HEK293 (cell line): ENCODE results near the gene PKNOX2.

Source experiments
- CTCF ChIA-PET: fragments of 350-600 bp; formaldehyde crosslinking; extraction: SDS; loops from one replicate; lab custom pipeline; 2021; ENCODE audit warnings: antibody characterized with exemption; lab: Yijun Ruan, JAX
- POLR2A ChIA-PET: fragments of 300-600 bp; formaldehyde crosslinking; extraction: SDS; loops from one replicate; lab custom pipeline; 2020; ENCODE audit warnings: antibody characterized with exemption, inconsistent platforms; lab: Yijun Ruan, JAX
- H3K27ac ChIP-seq: fragments of 200-500 bp; sonication (Bioruptor generic); 2 replicates; pipeline ENCODE4 v1.5.1; 2014; ENCODE audit warnings: low read depth, low read length, control low read depth, inconsistent platforms; ENCODE audit errors: extremely low read depth
- H3K36me3 ChIP-seq, 2 experiments: fragments of 200-500 bp in 1 of 2; sonication (Bioruptor generic) in 1 of 2; 1 replicate in 1 of 2; 2 replicates in 1 of 2; pipeline ENCODE4 v1.5.1; 2014 to 2017; ENCODE audit warnings: inconsistent platforms in 2 of 2, low read length in 2 of 2; ENCODE audit not compliant: control insufficient read depth in 2 of 2, insufficient read depth in 1 of 2
- H3K4me1 ChIP-seq: fragments of 200-500 bp; sonication (Bioruptor generic); 2 replicates; pipeline ENCODE4 v1.5.1; 2014; ENCODE audit warnings: mild to moderate bottlenecking, low read length, inconsistent platforms; ENCODE audit not compliant: control insufficient read depth, insufficient read depth
- H3K4me3 ChIP-seq: 2 replicates; pipeline ENCODE4 v1.5.1; 2011; ENCODE audit warnings: low read depth, mild to moderate bottlenecking, control low read depth, low read length, moderate library complexity
- H3K9me3 ChIP-seq: fragments of 200-500 bp; sonication (Bioruptor generic); 2 replicates; pipeline ENCODE4 v1.5.1; 2014; ENCODE audit warnings: low read depth, low read length, inconsistent platforms; ENCODE audit not compliant: control insufficient read depth, insufficient read depth
- GLI4 ChIP-seq: fragments of 450-650 bp; formaldehyde crosslinking; IDR thresholded peaks from 2 replicates; pipeline ENCODE4 v1.5.1; 2016; ENCODE audit warnings: missing biosample characterization, missing genetic modification characterization
- PRDM10 ChIP-seq: fragments of 450-650 bp; formaldehyde crosslinking; IDR thresholded peaks from 2 replicates; pipeline ENCODE4 v1.5.1; 2016; ENCODE audit warnings: missing biosample characterization, missing genetic modification characterization
- ZFHX2 ChIP-seq: fragments of 450-650 bp; formaldehyde crosslinking; conservative IDR thresholded peaks from 2 replicates; pipeline ENCODE4 v1.5.1; 2016; ENCODE audit warnings: missing biosample characterization, missing genetic modification characterization
- ZFP3 ChIP-seq: fragments of 450-650 bp; formaldehyde crosslinking; IDR thresholded peaks from 2 replicates; pipeline ENCODE4 v1.5.1; 2016; ENCODE audit warnings: low read depth, missing biosample characterization, missing genetic modification characterization
- ZFP37 ChIP-seq: fragments of 450-650 bp; formaldehyde crosslinking; IDR thresholded peaks from 2 replicates; pipeline ENCODE4 v1.5.1; 2016; ENCODE audit warnings: missing biosample characterization, missing genetic modification characterization
- ZNF140 ChIP-seq: fragments of 450-650 bp; formaldehyde crosslinking; IDR thresholded peaks from 2 replicates; pipeline ENCODE4 v1.5.1; 2016; ENCODE audit warnings: missing biosample characterization, missing genetic modification characterization
- ZNF175 ChIP-seq: fragments of 450-650 bp; formaldehyde crosslinking; IDR thresholded peaks from 2 replicates; pipeline ENCODE4 v1.5.1; 2016; ENCODE audit warnings: missing biosample characterization, missing genetic modification characterization
- ZNF202 ChIP-seq: fragments of 450-650 bp; formaldehyde crosslinking; IDR thresholded peaks from 2 replicates; pipeline ENCODE4 v1.5.1; 2016; ENCODE audit warnings: missing biosample characterization, missing genetic modification characterization, borderline replicate concordance
- ZNF214 ChIP-seq: fragments of 450-650 bp; formaldehyde crosslinking; IDR thresholded peaks from 2 replicates; pipeline ENCODE4 v1.5.1; 2017; ENCODE audit warnings: missing biosample characterization, mild to moderate bottlenecking, missing genetic modification characterization, borderline replicate concordance
- ZNF266 ChIP-seq: fragments of 450-650 bp; formaldehyde crosslinking; IDR thresholded peaks from 2 replicates; pipeline ENCODE4 v1.5.1; 2016; ENCODE audit warnings: missing biosample characterization, missing genetic modification characterization, low read depth
- ZNF292 ChIP-seq: fragments of 450-650 bp; formaldehyde crosslinking; IDR thresholded peaks from 2 replicates; pipeline ENCODE4 v1.5.1; 2016; ENCODE audit warnings: low read depth, missing biosample characterization, missing genetic modification characterization, borderline replicate concordance
- ZNF398 ChIP-seq: fragments of 450-650 bp; formaldehyde crosslinking; IDR thresholded peaks from 2 replicates; pipeline ENCODE4 v1.5.1; 2017; ENCODE audit warnings: missing biosample characterization, missing genetic modification characterization
- ZNF426 ChIP-seq: fragments of 450-650 bp; formaldehyde crosslinking; IDR thresholded peaks from 2 replicates; pipeline ENCODE4 v1.5.1; 2017; ENCODE audit warnings: missing biosample characterization, missing genetic modification characterization, mild to moderate bottlenecking, inconsistent platforms, moderate library complexity
- ZNF510 ChIP-seq: fragments of 450-650 bp; formaldehyde crosslinking; IDR thresholded peaks from 2 replicates; pipeline ENCODE4 v1.5.1; 2018; ENCODE audit warnings: mild to moderate bottlenecking, missing genetic modification characterization, missing biosample characterization; ENCODE audit not compliant: insufficient replicate concordance
- ZNF548 ChIP-seq: fragments of 450-650 bp; formaldehyde crosslinking; IDR thresholded peaks from 2 replicates; pipeline ENCODE4 v1.5.1; 2016; ENCODE audit warnings: missing biosample characterization, missing genetic modification characterization
- ZNF707 ChIP-seq: fragments of 450-650 bp; formaldehyde crosslinking; IDR thresholded peaks from 2 replicates; pipeline ENCODE4 v1.5.1; 2016; ENCODE audit warnings: missing biosample characterization, missing genetic modification characterization
- ZNF791 ChIP-seq: fragments of 450-650 bp; formaldehyde crosslinking; IDR thresholded peaks from 2 replicates; pipeline ENCODE4 v1.5.1; 2016; ENCODE audit warnings: missing biosample characterization, missing genetic modification characterization

The PKNOX2 gene

DNA sequence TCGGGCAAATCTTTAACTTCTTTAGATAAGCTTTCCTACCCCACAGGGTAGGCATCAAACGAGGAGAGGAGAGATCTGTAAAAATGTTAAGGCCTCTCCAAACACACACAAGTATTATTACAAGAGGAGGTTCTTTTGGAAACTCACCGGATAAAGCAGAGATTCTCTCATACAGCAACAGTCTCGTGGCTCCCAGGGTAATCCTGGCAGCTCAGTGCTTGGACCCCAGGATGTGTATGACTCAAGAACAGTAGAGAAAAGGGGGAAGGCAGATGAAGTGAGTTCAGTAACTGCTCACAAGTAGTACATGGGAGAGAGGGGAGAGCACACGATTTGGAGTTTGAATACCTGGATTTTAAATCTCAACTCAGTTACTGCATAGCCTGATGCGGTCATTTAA, 210.6 kb downstream of the PKNOX2 start:
- H3K27ac ChIP-seq, result no peak overlapping the region
- H3K4me1 ChIP-seq, result no peaks in the 10 kb centered on the region
- no peak for TF ChIP-seq ZNF292 (tag by site-specific recombination)
- TF ChIP-seq ZNF548 (tag by site-specific recombination), result no peak
- no peak for TF ChIP-seq ZNF140 (tag by site-specific recombination)
- TF ChIP-seq ZNF426, result no peak
- TF ChIP-seq PRDM10 (tag by site-specific recombination), result no peak
- no peak for TF ChIP-seq ZNF398 (tag by site-specific recombination)
- TF ChIP-seq ZNF175 (tag by site-specific recombination), result no peak
- no peak for TF ChIP-seq ZNF202
- no peak for TF ChIP-seq ZFHX2 (tag by site-specific recombination)
- no peak for TF ChIP-seq ZNF214 (tag by site-specific recombination)
- no peak for TF ChIP-seq ZNF266 (tag by site-specific recombination)
- TF ChIP-seq ZNF791, result no peak
- TF ChIP-seq ZFP3 (tag by site-specific recombination), result no peak
- no peak overlapping the region for H3K4me3 ChIP-seq
- no peaks in the 10 kb centered on the region for H3K36me3 ChIP-seq
- no peaks in the 10 kb centered on the region for H3K9me3 ChIP-seq
- POLR2A ChIA-PET, result no interaction called here
- CTCF ChIA-PET, result interaction anchor here (0.7 to 1.4 kb wide), 2 partner anchors 233 to 480 kb away, joined by 3 to 6 read pairs; no protein-coding TSS in a partner anchor

DNA sequence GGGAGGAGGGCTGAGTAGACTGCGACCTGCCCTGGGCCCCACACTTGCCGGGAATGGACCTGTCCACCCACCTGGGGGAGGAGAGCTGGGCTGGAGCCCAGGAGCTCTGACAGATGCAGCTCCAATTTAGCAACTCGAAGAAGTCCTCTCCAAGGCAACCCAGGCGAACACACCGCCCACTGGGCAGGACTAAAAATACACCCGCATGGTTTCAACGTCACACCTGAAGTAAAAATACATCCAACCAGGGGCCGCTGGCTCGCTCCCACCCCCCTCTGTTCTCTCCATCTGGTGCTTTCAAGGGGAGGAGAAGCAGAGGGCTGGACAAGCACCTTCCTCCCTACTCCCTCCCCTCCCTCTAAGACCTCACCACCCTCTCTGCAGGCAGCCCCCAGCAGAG, 211.6 kb downstream of the PKNOX2 start:
- Histone ChIP-seq H3K9me3 (no peaks in the 10 kb centered on the region), H3K4me1 (no peaks in the 10 kb centered on the region), H3K4me3 (no peak overlapping the region), H3K36me3 (no peaks in the 10 kb centered on the region), H3K27ac (no peak overlapping the region)
- CTCF ChIA-PET, result interaction anchor here (0.6 kb wide), 1 partner anchor 17 kb away, joined by 3 read pairs; no protein-coding TSS in a partner anchor
- no peak for TF ChIP-seq ZNF707 (tag by site-specific recombination)
- TF ChIP-seq ZFP37, result no peak
- POLR2A ChIA-PET, result no interaction called here

- ChIA-PET CTCF (no interaction called here), POLR2A (no interaction called here)
- TF ChIP-seq GLI4 (tag by site-specific recombination), result no peak
- TF ChIP-seq ZNF510 (tag by site-specific recombination), result no peak
- TF ChIP-seq, all 188 proteins: peak for 0
- Histone ChIP-seq H3K4me1 (no peaks in the 10 kb centered on the region), H3K9me3 (no peaks in the 10 kb centered on the region), H3K27ac (no peak overlapping the region), H3K36me3 (no peaks in the 10 kb centered on the region), H3K4me3 (no peak overlapping the region)
Observed at GRCh38 chr11:125376856-125377255, 212.3 kb downstream of the PKNOX2 start.
